ENCODE results near the gene DYNLL1. TPM values are rescaled to one million over a fixed set of nuclear protein-coding genes. Genes with fewer than 3 reads are reported as not detected.

DYNLL1 gene
- polyA plus RNA-seq, 1 donor (not counting 4 experiments of a cell fraction or from before 2014, with no cell fraction given) = 716 TPM

DNA sequence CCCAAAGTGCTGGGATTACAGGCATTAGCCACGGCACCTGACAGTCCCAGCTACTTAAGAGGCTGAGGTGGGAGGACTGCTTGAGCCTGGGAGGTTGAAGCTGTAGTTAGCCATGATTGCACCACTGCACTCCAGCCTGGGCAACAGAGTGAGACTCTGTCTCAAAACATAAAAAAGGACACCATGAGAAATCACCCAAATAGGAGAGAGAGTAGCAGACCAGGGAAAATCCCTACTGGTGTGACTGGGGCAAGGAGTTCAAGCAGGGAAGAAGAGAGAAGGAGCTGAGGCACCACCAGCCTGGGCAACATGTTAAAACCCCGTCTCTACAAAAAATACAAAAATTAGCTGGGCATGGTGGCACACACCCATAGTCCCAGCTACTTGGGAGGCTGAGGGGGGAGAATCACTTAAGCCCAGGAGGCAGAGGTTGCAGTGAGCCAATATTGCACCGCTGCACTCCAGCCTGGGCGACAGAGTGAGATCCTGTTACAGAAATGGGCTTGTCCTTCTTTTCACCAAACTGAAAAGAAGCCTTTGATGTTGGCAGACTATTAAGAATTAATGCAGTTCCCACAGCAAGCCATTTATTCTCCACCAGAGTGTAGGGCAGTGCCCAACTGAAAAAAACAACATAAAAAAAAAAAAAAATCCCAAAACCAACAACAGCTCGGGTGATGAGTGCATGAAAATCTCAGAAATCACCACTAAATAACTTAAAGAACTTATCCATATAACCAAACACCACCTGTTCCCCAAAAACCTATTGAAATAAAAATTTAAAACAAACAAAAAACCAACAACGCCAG lies 21.9 kb upstream of the DYNLL1 start:
- TF ChIP-seq EZH2 (IDR thresholded peaks at IDR 0.05; ENCODE audit: low read length) = no peak
- TF ChIP-seq, protein P1, sequence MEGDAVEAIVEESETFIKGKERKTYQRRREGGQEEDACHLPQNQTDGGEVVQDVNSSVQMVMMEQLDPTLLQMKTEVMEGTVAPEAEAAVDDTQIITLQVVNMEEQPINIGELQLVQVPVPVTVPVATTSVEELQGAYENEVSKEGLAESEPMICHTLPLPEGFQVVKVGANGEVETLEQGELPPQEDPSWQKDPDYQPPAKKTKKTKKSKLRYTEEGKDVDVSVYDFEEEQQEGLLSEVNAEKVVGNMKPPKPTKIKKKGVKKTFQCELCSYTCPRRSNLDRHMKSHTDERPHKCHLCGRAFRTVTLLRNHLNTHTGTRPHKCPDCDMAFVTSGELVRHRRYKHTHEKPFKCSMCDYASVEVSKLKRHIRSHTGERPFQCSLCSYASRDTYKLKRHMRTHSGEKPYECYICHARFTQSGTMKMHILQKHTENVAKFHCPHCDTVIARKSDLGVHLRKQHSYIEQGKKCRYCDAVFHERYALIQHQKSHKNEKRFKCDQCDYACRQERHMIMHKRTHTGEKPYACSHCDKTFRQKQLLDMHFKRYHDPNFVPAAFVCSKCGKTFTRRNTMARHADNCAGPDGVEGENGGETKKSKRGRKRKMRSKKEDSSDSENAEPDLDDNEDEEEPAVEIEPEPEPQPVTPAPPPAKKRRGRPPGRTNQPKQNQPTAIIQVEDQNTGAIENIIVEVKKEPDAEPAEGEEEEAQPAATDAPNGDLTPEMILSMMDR (optimal IDR thresholded peaks at IDR 0.05 in 1 of 3, IDR thresholded peaks at IDR 0.05 in 1 of 3, conservative IDR thresholded peaks at IDR 0.05 in 1 of 3; ENCODE audit: extremely low read depth in 1 of 3, insufficient read depth in 2 of 3, low read length in 3 of 3) = no peak
- Histone ChIP-seq H3K4me1 (ENCODE audit: control insufficient read depth, extremely low read depth, insufficient read depth, low read length) (peaks cover 26% of the 10 kb centered on the region), H3K9ac (ENCODE audit: control insufficient read depth, extremely low read depth, insufficient read depth, low read length) (peak overlapping the region; percentile 28), H3K4me2 (ENCODE audit: control insufficient read depth, extremely low read depth, insufficient read depth, low read depth, low read length) (peak overlapping the region; percentile 60), H4K20me1 (ENCODE audit: control insufficient read depth, extremely low read depth, insufficient read depth, low read length) (no peaks in the 10 kb centered on the region), H3K79me2 (ENCODE audit: control insufficient read depth, insufficient read depth, low read length) (peaks cover 27% of the 10 kb centered on the region), H3K9me3 (ENCODE audit: control insufficient read depth, low read depth, low read length) (no peaks in the 10 kb centered on the region), H3K27me3 (ENCODE audit: control insufficient read depth, extremely low read depth, insufficient read depth, low read length) (no peaks in the 10 kb centered on the region), H3K36me3 (ENCODE audit: control insufficient read depth in 2 of 2, extremely low read depth in 1 of 2, insufficient read depth in 2 of 2, low read length in 2 of 2) (no peaks in the 10 kb centered on the region), H3K9me1 (ENCODE audit: control insufficient read depth, extremely low read depth, insufficient read depth, low read length) (no peaks in the 10 kb centered on the region), H3K27ac (ENCODE audit: control insufficient read depth, insufficient read depth, low read length) (peak overlapping the region; percentile 47), H2AFZ (ENCODE audit: control insufficient read depth, low read length) (no peak overlapping the region), H3K4me3 (ENCODE audit: control insufficient read depth in 2 of 3, extremely low read depth in 1 of 3, insufficient read depth in 2 of 3, low read depth in 1 of 3, low read length in 3 of 3) (peak overlapping the region in 1 of 3 experiments; percentile 25)
- DNase-seq (ENCODE audit: low read depth, low spot score) = no peak
- no peak for FAIRE-seq
- dilution Hi-C loops (cut with MboI; ENCODE audit: extremely low pct_ligation_motif_present, low sequenced_read_pairs) = no loop called here

DNA sequence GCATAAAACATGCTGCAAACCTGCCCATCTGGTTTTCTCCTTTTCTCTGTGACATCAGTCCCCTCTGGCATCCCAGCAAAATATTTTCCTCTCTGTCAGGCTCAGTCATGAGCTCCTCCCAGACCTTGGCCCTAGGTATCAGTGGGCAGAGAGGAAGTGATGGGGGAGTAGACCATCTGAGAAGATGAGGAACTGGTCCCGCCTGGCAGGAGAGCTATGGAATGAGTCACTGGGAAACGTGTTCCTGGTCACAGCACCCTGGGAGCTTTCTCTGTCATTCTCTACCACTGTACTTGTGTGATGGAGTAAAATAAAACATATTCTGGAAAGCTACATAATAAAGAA lies 21.3 kb upstream of the DYNLL1 start:
- H3K4me2 ChIP-seq (ENCODE audit: control insufficient read depth, extremely low read depth, insufficient read depth, low read depth, low read length) = peak overlapping the region; percentile 60
- peak overlapping the region; percentile 47 for H3K27ac ChIP-seq (ENCODE audit: control insufficient read depth, insufficient read depth, low read length)
- dilution Hi-C loops (cut with MboI; ENCODE audit: extremely low pct_ligation_motif_present, low sequenced_read_pairs) = no loop called here
- no peaks in the 10 kb centered on the region for H3K9me1 ChIP-seq (ENCODE audit: control insufficient read depth, extremely low read depth, insufficient read depth, low read length)
- H3K79me2 ChIP-seq (ENCODE audit: control insufficient read depth, insufficient read depth, low read length) = peaks cover 21% of the 10 kb centered on the region
- no peaks in the 10 kb centered on the region for H3K9me3 ChIP-seq (ENCODE audit: control insufficient read depth, low read depth, low read length)
- peak; percentile 92 for FAIRE-seq
- H3K27me3 ChIP-seq (ENCODE audit: control insufficient read depth, extremely low read depth, insufficient read depth, low read length) = no peaks in the 10 kb centered on the region
- no peak overlapping the region for H2AFZ ChIP-seq (ENCODE audit: control insufficient read depth, low read length)
- no peak overlapping the region for H3K9ac ChIP-seq (ENCODE audit: control insufficient read depth, extremely low read depth, insufficient read depth, low read length)
- no peaks in the 10 kb centered on the region for H4K20me1 ChIP-seq (ENCODE audit: control insufficient read depth, extremely low read depth, insufficient read depth, low read length)
- peak overlapping the region in 1 of 3 experiments; percentile 25 for H3K4me3 ChIP-seq (ENCODE audit: control insufficient read depth in 2 of 3, extremely low read depth in 1 of 3, insufficient read depth in 2 of 3, low read depth in 1 of 3, low read length in 3 of 3)
- peak; percentile 76 for DNase-seq (ENCODE audit: low read depth, low spot score)
- H3K36me3 ChIP-seq (ENCODE audit: control insufficient read depth in 2 of 2, extremely low read depth in 1 of 2, insufficient read depth in 2 of 2, low read length in 2 of 2) = no peaks in the 10 kb centered on the region
- H3K4me1 ChIP-seq (ENCODE audit: control insufficient read depth, extremely low read depth, insufficient read depth, low read length) = peaks cover 26% of the 10 kb centered on the region
- TF ChIP-seq, protein P1 (optimal IDR thresholded peaks at IDR 0.05 in 1 of 3, IDR thresholded peaks at IDR 0.05 in 1 of 3, conservative IDR thresholded peaks at IDR 0.05 in 1 of 3; ENCODE audit: extremely low read depth in 1 of 3, insufficient read depth in 2 of 3, low read length in 3 of 3) = no peak
- no peak for TF ChIP-seq EZH2 (IDR thresholded peaks at IDR 0.05; ENCODE audit: low read length)

All from keratinocyte (primary cell).